Activated gamma-delta T cell (primary cell): ENCODE results near the gene ERH.
A peak's percentile ranks its signal among the peaks of the same experiment; 100 is the strongest.
"Not testable (repeated sequence)": the region's sequence is repeated elsewhere in the genome, so short reads cannot be mapped to it uniquely, and the experiment has no call there.

Experiments used
- DNase-seq: peaks from one replicate; lab custom pipeline; 2025; lab: John Stamatoyannopoulos, UW
- total RNA-seq, 2 donors: gene quantifications; one replicate each; lab custom pipeline; 2026; lab: John Stamatoyannopoulos, UW

ERH gene
- total RNA-seq: 39.8 to 49.5 reads per million in 2 donors

GRCh38 chr14:69398053-69398817 is at the start of gene ERH, which contains the start of gene SLC39A9:
TSS of gene ERH (minus strand) at chr14:69398299. CDS start at chr14:69398233, 66 bp downstream.
TSS of gene SLC39A9 (plus strand) at chr14:69398692. CDS start at chr14:69399370, 678 bp downstream.
- peak; percentile 76 for DNase-seq

DNA sequence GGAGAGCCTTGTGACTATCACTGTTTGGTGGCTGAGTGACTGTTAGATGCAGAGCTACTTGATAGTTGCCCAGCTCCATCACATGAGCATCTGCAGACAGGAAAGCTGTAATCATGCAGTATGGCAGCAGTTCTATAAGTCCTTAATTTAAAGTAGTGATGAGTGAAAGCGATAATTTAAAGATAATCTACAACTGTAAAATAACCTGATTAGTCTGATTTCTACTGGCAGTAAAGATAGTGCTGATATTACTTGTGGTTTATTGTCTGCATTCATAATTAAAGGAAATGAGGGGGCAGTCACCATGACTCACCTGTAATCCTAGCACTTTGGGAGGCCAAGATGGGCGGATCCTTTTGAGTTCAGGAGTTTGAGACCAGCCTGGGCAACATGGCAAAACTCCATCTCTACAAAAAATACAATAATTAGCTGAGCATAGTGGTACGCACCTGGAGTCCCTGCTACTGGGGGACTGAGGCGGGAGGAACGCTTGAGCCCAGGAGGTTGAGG is 45.3 kb upstream of the ERH start:
- no peak for DNase-seq

DNA sequence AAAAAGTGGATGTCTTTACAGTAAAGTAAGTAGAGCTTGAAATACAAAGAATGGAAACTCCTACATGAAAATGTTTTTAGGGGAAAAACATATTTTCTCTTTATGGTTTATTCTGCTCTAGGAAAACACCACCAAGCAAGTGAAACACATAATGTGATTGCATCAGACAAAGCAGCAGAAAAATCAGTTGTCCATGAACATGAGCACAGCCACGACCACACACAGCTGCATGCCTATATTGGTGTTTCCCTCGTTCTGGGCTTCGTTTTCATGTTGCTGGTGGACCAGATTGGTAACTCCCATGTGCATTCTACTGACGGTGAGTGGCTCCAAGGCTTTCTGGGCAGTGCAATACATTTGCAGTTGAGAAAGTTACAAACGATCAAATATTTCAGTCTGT is 43.8 kb upstream of the ERH start:
- DNase-seq: no peak

- no peak for DNase-seq
These were observed 41.6 kb upstream of the ERH start for GRCh38 chr14:69439521-69440270.

GRCh38 chr14:69432364-69432763 is 34.3 kb upstream of the ERH start:
- no peak for DNase-seq

DNA sequence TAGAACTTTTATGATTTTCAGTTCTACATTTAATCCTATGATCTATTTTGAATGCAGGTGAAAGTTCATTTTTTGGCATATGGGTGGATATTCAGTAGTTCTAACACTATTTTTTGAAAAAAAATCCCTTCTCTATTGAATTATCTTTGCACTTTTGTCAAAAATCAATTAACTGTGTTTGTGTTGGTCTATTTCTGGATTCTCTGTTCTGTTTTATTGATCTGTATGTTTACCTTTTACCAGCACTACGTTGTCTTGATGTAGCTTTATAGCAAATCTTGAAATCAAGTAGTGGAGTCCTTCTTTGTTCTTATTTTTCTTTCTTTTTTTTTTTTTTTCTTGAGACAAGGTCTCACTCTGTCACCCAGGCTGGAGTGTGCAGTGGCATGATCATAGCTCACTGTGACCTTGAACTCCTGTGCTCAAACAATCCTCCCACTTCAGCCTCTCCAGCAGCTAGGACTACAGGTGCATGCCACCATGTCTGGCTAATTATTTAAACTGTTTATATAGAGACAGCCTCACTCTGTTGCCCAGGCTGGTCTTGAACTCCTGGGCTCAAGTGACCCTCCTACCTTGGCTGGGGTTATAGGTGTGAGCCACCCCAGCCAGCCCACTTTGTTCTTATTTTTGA is 32.3 kb upstream of the ERH start:
- DNase-seq: no peak

DNA sequence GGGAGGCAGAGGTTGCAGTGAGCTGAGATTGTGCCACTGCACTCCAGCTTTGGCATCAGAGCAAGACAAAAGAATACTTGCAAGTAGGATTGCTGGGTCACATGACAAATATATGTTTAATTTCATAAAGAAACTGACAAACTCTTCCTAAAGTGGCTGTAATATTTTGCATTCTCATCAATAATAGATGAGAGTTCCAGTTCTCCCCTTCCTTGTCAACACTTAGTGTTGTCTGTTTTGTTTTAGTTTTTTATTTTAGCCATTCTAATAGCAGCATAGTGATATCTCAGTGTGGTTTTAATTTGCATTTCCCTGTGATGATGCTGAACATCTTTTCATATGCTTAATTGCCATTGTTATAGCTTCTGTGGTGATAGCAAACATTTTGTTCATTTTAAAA is 31.5 kb upstream of the ERH start:
- DNase-seq: no peak

GRCh38 chr14:69428289-69428998 is 30.3 kb upstream of the ERH start:
- no peak for DNase-seq

DNA sequence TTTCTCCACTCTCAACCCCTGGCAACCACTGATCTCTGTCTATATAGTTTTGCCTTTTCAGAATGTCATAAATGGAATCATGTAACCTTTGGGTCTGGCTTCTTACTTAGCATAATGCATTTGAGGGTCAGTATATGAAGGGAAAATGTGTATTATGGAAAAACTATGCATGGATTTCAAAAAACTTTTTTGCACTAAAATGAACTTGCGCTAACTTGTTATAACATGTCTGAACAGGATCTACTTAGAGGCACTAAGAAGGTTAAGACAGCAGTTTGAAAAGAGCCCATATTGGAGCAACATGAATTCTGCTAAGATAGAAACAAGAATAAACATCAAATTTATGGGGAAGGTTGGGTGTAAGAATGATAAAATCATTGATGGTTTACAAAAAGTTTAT is 29.5 kb upstream of the ERH start:
- DNase-seq: no peak

- no peak for DNase-seq
These were observed 26.2 kb upstream of the ERH start for GRCh38 chr14:69424149-69424923.

GRCh38 chr14:69423279-69423678 is 25.2 kb upstream of the ERH start:
- DNase-seq: no peak

DNA sequence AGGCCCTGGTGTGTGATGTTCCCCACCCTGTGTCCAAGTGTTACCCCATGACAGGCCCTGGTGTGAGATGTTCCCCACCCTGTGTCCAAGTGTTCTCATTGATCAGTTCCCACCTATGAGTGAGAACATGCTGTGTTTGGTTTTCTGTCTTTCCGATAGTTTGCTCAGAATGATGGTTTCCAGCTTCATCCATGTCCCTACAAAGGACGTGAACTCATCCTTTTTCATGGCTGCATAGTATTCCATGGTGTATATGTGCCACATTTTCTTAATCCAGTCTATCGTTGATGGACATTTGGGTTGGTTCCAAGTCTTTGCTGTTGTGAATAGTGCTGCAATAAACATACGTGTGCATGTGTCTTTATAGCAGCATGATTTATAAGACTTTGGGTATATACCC is 18.0 kb upstream of the ERH start:
- DNase-seq: not testable (repeated sequence)

GRCh38 chr14:69413483-69413882 is 15.4 kb upstream of the ERH start:
- no peak for DNase-seq

DNA sequence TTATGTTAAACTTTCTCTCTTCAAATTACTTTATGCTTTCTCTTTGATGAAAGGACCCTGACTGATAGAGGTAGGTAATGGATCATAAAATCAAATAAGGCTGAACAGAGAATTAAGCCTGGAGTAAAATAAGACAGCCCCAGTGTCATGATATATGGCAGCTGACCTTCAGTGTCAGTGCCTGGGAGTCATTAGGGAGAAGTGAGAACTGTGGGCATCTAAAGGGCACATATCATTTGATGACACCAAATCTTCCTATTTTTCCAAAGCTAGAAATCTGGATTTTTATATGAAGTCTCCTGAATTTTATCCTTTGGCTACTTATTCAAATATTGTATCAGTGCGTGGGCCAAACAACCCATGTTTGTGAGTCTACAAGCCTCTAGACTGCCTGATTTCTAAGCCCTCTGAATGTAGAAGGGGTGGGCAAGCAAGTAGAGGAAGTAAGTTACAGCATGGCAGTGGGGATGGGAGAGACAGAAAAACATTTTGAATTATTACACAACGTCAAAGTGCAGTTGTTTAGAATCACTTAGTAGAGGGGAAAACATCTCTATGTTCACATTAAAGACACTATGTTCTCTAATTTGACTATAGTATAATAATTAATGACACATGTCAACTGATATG is 10.3 kb upstream of the ERH start:
- DNase-seq: no peak

- DNase-seq: no peak
These were observed 7.7 kb upstream of the ERH start for GRCh38 chr14:69405762-69406161.

DNA sequence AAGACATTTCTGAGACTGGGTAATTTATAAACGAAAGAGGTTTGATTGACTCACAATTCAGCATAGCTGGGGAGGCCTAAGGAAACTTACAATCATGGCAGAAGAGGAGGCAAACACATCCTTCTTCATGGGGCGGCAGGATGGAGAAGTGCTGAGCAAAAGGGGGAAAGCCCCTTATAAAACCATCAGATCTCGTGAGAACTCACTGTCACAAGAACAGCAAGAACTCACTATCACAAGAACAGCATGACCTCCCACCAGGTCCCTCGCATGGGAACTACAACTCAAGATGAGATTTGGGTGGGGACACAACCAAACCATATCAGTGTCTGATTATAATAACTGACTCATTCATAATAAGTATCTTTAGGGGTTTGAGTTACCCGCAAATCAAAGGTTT is 6.8 kb upstream of the ERH start:
- DNase-seq: no peak

- no peak for DNase-seq
These were observed 6.4 kb upstream of the ERH start for GRCh38 chr14:69404478-69404877.

GRCh38 chr14:69401841-69402240 is 3.7 kb upstream of the ERH start:
- DNase-seq: no peak

- DNase-seq: no peak
These were observed 2.1 kb upstream of the ERH start for GRCh38 chr14:69400154-69400553.

DNA sequence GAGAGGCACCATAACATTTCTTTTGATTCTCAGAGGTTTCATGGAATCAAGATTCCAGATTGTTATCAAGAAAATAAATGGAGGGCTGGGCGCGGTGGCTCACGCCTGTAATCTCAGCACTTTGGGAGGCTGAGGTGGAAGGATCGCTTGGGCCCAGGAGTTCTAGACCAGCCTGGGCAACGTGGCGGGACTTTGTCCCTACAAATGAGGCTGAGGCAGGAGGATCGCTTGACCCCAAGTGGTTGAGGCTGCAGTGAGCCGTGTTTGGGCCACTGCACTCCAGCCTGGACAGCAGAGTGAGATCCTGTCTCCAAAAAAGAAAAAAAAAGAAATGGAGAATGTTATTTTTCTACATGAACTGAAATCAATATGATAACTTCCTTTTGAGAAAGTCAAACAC is 1.7 kb upstream of the ERH start:
- DNase-seq: no peak

DNA sequence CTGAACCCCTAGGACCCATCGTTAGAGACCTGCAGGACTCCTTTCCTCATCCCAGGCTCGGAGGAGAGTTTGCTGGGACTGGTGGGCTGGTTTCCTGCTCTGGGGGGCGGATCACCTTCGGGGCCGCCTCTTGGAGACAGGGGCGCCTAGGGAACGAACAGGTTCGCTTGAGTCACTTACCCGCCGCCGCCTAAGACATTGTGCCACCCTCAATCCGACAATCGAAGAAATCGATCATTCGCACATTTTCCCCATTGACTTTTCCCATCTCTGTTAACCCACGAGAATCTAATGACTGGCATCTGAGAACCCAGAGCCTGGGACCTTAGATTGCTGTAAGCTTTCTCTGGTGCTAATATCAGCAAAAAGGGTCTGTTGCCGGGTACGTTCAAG is 715 bp upstream of the ERH start:
- DNase-seq: no peak
